ENCODE results near the gene INPP5J.
"Not testable (repeated sequence)": the region's sequence is repeated elsewhere in the genome, so short reads cannot be mapped to it uniquely, and the experiment has no call there.

INPP5J gene

DNA sequence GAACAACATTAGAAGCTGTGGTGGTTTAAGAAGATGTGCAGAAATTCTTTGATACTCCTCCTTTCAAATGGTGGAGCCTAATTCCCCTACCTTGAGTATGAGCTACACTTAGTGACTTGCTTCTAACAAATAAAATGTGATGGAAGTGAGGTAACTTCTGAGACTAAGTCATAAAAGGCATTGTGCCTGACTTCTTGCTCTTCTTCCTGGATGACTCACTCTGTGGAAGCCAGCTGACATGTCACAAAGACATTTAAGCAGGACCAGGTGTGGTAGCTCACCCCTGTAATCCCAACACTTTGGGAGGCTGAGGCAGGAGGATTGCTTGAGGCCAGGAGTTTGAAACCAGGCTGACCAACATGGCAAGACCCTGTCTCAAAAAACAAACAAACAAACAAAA lies 21.5 kb downstream of the INPP5J start:
- in situ Hi-C loops (cut with MboI; ENCODE audit: low sequenced_read_pairs) = no loop called here

DNA sequence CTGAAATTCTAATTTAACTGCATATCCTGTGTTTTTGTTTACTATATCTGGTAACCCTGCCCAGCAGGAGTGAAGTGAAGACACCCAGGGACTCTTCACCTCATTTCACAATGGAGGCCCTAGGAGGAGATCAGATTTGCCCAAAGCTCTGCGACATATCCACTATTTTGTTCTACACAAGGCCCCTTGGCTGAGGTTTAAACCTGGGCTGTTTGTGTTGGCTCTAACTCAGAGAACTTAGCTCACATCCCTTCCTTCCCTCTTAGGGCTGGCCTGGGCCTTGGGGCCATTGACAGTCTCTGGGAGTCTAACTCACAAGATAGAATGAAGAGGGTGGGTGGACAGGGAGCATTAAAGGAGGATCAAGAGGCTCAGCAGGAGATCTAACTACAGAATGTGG lies 25.7 kb downstream of the INPP5J start:
- in situ Hi-C loops (cut with MboI; ENCODE audit: low sequenced_read_pairs) = no loop called here

DNA sequence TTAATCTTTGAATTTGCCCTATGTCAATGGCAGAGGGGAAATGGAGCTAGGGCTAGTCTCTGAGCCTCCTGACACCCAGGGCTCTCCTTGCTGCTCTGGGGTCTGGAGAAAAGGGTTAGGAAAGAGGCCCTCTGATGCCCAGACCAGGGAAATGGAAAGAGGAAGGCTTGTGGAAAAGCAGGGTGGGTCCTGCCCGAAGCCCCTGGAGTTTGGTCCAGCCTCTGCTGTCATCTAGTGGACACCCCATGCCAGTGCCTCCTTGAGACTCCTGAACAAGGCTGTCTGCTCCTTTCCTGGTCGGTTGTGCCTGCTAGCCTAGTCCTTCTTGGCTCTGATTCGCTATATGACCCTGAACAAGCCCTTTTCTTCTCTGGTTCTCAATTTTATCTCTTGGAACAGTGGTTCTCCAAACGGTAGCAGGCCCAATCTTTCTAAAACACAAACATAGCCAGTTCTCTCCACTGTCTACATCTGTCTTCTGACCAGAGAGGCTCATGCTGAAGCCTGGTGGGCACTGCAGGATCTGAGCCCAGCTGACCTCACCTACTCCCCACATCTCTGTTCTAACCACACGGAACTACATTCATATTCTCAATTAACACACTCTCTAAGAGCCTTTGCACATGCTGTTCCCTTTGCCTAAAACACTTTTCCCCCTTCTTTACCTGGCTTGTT lies 26.3 kb downstream of the INPP5J start:
- in situ Hi-C loops (cut with MboI; ENCODE audit: low sequenced_read_pairs) = no loop called here

DNA sequence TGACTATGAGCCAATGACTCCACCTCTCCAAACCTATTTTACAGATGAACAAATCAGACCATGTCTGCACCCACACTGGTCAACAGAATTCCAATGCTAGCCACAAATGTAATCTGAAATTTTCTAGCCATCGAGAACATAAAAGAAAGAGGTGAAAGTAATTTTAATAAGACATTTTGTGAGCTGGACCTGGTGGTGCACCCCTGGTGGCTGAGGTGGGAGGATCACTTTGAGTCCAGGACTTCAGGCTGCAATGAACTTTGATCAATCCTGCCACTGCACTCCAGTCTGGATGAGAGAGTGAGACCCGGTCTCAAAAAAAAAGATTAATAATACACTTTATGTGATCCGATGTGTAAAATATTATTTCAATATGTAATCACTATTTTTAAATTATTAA lies 27.8 kb downstream of the INPP5J start:
- in situ Hi-C loops (cut with MboI; ENCODE audit: low sequenced_read_pairs) = no loop called here

DNA sequence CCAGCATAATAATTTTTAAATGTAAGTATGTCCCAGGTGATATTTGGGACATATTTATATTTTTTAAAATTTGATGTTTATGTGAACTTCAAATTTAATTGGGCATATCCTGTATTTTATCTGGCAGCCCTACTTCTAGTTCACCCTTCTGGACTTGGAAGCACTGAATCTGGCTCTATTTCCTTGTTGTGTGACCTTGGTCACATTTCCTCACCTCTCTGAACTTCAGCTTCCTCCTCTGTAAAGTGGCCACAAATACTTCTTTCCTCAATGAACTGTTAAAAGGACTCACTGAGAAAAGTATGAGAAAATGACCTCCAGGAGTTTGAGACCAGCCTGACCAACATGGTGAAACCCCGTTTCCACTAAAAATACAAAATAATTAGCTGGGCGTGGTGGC lies 29.1 kb downstream of the INPP5J start:
- in situ Hi-C loops (cut with MboI; ENCODE audit: low sequenced_read_pairs) = no loop called here

DNA sequence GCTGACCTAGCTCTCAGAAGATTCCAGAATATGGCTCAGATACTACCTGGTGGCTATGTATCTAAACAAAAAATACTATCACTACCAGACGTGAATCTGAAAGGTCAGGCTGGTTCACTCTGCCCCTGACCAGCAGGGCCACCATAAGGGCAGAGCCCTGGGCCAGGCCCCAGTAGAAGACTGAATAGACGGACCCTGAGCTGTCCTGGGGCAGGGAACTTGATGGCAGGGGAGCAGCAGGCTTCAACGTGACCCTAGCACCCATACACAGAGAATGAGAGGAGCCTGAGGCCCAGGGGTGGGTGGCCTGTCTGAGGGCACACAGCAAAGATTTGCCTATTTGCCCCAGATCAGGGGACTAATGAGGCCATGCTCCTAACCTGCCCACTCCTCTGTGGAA lies 30.6 kb downstream of the INPP5J start:
- in situ Hi-C loops (cut with MboI; ENCODE audit: low sequenced_read_pairs) = no loop called here

DNA sequence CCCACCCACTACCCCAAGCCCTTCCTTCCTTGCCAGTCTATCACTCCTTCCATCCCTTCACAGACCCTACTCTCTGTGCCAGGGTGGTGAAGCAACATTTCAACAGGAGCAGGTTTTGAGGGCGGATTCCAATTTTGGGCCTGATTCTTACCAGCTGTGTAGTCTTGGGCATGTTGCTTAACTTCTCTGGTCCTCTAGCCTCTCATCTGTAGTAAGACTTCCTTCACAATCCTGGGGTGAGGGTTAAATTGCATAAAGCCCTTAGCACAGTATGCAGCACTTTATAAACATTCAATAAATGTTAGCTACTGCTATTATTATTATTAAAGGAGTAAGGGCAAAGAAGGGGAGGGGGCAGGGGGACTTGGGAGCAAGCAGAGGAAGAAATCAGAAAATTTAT lies 32.2 kb downstream of the INPP5J start:
- in situ Hi-C loops (cut with MboI; ENCODE audit: low sequenced_read_pairs) = no loop called here

DNA sequence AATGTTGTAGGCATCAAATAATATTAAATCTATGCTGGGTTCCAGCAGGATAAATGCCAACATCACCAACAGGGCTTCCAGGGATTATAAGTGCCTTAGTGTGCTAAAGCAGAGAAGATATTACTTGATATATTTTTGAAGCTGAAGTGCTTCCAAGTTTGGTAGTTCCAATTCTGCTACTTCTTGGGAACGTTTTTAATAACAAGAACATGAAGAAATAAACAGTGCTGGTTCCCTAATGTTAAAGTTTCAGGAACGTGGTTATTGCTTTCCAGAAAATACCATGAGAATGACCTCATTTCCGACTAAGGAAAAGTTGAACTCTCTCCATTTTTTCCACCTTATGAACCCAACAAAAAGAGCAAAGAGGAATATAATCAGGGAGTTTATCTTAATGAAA lies 32.7 kb downstream of the INPP5J start:
- in situ Hi-C loops (cut with MboI; ENCODE audit: low sequenced_read_pairs) = no loop called here

DNA sequence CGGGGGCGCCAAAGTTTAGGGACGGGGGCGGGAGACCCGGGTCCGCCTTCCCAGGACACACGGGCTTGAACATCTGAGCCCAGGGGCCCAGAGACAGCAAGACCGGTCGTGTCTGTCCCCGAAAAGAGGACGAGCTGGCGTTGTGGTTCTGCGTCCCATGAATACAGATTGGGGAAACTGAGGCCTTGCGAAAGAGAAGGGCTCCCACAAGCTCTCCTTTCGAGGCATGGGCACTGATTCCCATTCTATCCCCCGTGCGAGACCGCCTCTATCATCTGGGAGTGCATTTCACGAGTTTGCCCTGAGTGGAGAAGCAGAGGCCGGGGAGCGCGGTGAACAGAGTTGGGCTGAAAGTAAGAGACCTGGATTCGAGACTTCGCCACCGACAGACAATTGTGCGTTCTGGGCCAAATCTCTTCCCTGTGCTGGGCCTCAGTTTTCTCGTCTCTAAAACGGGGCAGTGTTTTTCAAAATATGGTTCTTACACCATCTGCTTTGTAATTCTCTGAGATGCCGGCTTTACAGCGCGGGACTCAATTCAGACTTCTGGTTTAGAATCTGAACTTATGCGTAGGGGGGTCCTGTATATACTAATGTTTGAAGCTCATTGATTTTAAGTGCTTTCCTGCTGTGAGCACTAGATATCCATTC lies 37.7 kb downstream of the INPP5J start:
- in situ Hi-C loops (cut with MboI; ENCODE audit: low sequenced_read_pairs) = no loop called here

DNA sequence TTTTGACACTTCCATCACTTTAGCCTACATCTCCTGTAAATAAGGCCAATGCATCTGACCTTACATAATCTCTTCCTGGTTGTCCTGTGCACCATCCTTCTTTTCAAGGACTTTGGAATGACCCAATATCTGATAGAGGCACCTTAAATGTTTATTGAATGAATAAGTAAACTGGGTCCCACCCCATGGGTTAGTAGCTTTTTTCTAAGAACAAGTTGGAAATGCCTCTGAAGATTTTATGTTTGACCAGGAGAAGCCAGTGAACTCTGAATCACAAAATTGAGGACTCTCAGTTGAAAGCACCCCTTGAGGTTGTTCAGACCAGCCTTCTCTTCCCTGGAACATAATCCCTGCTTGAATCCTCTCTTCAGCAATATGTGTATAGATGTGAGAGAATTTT lies 38.6 kb downstream of the INPP5J start:
- in situ Hi-C loops (cut with MboI; ENCODE audit: low sequenced_read_pairs) = no loop called here

DNA sequence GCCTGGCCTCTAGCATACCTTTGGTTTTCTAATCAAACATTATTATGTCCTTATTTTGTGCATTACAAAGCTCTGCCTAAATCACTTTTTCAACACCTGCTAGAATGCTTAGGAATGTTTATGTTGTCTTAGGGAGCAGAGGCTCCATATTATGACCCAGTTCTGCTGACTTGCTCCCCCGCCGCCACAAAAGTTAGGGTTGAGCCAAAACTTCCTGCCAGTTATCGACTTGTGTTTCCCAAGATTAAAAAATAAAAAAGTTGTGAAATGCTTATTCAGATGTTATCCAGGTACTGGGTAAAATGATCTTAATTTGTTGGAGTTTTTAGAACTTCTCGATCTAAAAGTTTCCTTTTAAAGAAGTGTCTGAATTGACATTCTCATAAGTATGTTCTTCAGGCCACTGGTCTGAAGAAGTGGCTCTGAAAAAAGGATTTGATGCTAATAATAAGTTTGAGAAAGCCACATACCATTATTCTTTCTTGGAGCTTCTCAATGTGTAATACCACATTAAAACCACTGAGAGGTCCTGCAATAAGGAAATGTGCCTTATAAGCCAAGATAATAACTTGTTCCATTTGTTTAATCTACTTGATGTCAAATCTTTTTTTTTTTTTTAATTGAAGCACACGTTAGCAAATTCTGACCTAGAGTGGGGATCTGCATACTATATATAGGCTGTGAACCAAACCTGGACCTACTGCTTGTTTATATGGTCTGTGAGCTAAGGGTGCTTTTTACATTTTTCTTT lies 39.4 kb downstream of the INPP5J start:
- in situ Hi-C loops (cut with MboI; ENCODE audit: low sequenced_read_pairs) = no loop called here

DNA sequence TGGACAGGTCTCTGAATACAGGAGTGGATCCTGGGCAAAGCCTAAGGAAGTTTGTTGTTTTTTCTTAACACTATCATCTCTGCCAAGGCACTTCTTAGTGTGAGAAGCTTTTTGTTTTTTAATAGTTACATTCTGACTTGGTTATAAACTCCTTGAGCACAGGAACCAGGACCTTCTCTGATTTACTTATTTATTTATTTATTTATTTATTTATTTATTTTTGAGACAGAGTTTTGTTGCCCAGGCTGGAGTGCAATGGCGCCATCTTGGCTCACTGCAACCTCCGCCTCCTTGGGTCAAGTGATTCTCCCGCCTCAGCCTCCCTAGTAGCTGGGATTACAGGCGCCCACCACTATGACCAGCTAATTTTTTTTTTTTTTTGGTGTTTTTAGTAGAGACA lies 48.2 kb downstream of the INPP5J start:
- in situ Hi-C loops (cut with MboI; ENCODE audit: low sequenced_read_pairs) = no loop called here

DNA sequence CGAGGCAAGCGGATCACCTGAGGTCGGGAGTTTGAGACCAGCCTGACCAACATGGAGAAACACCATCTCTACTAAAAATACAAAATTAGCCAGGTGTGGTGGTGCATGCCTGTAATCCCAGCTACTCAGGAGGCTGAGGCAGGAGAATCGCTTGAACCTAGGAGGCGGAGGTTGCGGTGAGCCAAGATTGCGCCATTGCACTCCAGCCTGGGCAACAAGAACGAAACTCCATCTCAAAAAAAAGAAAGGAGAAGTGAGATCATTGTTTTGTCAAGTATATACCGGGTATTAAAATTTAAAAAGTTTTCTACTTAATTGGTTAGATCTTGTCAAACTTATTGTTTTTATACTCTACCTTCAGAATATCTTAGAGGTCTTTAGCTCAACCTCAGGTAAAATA lies 49.0 kb downstream of the INPP5J start:
- in situ Hi-C loops (cut with MboI; ENCODE audit: low sequenced_read_pairs) = not testable (repeated sequence)

DNA sequence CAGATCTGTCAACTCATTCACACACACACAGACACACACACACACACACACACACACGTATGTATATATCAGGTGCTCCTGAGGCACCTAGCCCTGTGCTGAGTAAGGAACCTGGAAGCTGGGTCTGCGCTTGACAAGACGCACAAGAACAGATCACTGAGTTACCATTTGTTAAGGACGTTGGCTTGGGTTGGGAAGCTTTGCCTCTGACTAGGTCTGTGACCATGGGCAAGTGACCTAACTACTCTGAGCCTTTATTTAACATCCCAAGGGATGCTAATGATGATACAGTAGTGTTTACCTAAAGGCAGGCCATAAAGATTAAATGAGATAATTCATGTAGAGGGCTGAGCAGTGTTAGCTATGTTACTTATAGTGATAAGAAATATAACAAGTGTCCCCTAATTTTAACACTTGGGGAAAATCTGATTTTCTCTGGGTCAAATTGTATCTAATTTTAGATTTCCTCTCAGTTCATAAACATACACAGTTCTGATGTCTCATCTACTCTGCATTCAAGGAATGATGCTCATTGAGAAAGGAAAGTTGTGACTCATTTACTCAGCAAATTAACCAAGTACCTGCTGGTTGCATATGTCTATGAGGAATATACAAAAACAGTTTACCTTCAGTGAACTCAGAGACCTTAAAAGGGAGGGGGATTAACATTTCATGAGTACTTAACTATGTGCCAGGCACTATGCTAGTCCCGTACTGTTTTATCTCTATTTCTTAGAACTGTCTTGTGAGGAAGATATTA lies 50.8 kb downstream of the INPP5J start:
- in situ Hi-C loops (cut with MboI; ENCODE audit: low sequenced_read_pairs) = no loop called here

DNA sequence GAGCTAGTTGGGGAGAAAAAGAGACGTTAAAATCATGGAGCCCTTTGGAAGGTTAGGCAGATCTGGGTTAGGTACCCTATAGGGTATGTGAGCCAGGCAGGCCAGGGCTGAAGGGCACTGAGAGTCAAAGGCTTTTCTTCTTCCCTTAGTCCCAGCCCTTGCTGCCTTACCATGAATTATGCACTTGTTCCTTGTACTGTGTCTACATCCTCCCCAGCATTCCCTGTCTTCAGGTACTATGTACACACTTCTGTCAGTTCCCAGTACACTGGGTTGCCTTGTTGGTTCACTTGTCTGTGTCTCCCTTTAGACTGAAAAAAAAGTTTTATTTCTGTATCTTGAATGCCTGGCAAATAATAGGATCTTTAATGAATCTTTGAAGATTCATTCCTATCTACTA lies 54.2 kb downstream of the INPP5J start:
- in situ Hi-C loops (cut with MboI; ENCODE audit: low sequenced_read_pairs) = no loop called here

DNA sequence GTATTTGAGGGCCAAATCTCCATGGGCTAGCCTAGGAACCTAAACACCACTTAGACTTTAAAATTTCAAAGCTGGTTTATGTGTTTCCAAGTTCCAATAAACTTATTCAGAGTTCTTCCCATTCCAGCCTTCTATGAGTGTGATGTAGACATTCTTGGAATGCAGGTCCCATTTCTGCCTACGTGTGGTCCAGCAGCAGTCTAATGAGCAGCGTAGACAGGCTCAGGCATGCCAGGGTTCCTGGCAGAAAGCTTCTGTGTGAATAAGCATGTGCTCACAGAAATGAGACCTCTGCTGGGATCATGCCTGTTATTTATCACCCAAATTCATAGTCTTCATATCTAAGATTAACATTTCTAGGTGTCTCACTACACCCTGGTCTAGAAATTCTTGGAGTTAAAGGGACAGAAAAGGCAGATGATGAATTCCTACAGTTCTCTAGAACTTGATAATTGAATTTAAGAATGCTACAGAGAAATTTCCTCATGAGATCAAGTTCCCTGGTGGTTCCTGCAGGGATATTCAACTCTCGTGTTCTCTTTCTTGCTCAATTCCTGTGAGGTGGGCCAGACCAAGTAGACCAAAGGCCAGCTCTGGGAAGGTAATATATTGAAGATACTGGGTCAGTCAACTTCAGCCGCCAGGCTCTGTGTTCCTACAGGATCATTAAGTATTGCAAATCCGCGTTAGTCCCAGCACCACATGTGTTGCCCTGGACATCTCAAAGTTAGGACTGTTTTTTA lies 54.8 kb downstream of the INPP5J start:
- in situ Hi-C loops (cut with MboI; ENCODE audit: low sequenced_read_pairs) = no loop called here

DNA sequence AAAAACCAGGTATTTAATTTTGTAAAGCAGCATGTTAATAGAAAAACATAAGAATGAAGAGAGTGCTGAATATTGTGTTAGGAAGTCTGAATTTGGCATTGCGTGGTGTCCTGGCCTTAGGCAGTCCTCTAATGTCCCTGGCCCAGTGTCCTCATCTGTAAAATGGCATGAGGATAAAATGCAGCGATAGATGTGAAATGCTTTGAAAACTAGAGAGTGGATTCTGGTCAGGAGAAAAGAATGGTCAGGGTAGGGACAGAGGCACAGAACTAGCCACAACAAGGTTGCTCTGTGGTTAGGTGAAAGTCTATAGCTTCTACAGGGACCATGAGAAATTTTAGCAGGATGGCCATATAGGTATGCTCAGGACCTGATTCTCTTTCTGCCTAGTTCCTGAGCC lies 56.1 kb downstream of the INPP5J start:
- in situ Hi-C loops (cut with MboI; ENCODE audit: low sequenced_read_pairs) = no loop called here

DNA sequence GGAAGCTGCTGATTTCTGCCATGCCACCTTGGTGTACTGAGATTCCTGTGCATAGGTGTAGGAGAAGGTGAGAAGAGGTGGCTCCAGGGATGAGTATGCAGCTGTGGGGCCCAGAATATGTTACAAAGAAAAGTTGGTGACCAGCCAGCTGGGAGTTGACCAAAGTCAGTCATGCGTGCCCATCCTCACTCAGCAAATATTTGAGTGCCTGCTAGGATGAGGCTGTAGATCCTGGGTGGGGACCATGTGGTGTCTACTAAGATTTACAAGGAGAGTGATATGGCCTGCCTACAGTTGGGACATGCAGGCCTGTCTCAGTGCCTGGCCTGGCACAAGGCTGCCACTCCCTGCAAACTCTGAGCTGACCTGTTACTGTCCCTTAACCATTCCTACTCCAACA lies 56.6 kb downstream of the INPP5J start:
- in situ Hi-C loops (cut with MboI; ENCODE audit: low sequenced_read_pairs) = no loop called here

DNA sequence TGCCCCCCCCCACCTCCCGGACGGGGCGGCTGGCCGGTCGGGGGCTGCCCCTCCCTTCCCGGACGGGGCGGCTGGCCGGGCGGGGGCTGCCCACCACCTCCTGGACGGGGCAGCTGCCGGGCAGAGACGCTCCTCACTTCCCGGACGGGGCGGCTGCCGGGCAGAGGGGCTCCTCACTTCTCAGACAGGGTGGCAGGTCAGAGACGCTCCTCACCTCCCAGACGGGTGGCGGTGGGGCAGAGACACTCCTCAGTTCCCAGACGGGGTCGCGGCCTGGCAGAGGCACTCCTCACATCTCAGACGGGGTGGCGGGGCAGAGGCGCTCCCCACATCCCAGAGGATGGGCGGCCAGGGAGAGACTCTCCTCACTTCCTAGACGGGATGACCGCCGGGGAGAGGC lies 61.2 kb downstream of the INPP5J start:
- in situ Hi-C loops (cut with MboI; ENCODE audit: low sequenced_read_pairs) = no loop called here

All from hTERT RPE-1 (cell line).